CD4-positive, alpha-beta memory T cell (primary cell): Measurements from ENCODE around the gene TTC5. TPM values are rescaled to one million over a fixed set of nuclear protein-coding genes. Genes with fewer than 3 reads are reported as not detected.

ENCODE experiments used
- polyA plus RNA-seq, 2 donors: library from polyadenylated mRNA; unstranded; fragments of 300-500 nt; fragmentation: Illumina TruSeq; gene quantifications; one replicate each; pipeline ENCODE4 v1.2.3, GENCODE V29; 2021
- total RNA-seq, 2 experiments: library from RNA; stranded (reverse); gene quantifications; one replicate each; pipeline ENCODE4 v1.2.3, GENCODE V29; 2021

Gene TTC5
- total and polyA plus RNA-seq, 4 experiments from 2014 or later, result 23.8 to 26.1 (median 26.0) TPM

Other genes with a start within 250 kb of the TTC5 start
- gene OR4L1, start 245.9 kb downstream of the TTC5 start, total RNA-seq, result not detected
- not detected for gene OR4L1, start 245.9 kb downstream of the TTC5 start, polyA plus RNA-seq
- gene OR4K17, start 195.2 kb downstream of the TTC5 start, total RNA-seq, result not detected
- gene OR4K17, start 195.2 kb downstream of the TTC5 start, polyA plus RNA-seq, result not detected
- gene OR4N5, start 167.1 kb downstream of the TTC5 start, total RNA-seq, result not detected
- not detected for gene OR4N5, start 167.1 kb downstream of the TTC5 start, polyA plus RNA-seq
- not detected for gene OR11G2, start 115.1 kb downstream of the TTC5 start, total RNA-seq
- gene OR11G2, start 115.1 kb downstream of the TTC5 start, polyA plus RNA-seq, result not detected
- gene OR11H6, start 82.2 kb downstream of the TTC5 start, total RNA-seq, result not detected
- gene OR11H6, start 82.2 kb downstream of the TTC5 start, polyA plus RNA-seq, result not detected
- not detected for gene OR11H7, start 77.0 kb downstream of the TTC5 start, total RNA-seq
- not detected for gene OR11H7, start 77.0 kb downstream of the TTC5 start, polyA plus RNA-seq
- not detected for gene OR11H4, start 66.7 kb downstream of the TTC5 start, total RNA-seq
- gene OR11H4, start 66.7 kb downstream of the TTC5 start, polyA plus RNA-seq, result not detected
- gene CCNB1IP1, start 27.3 kb upstream of the TTC5 start, total RNA-seq, result 10 to 100 TPM; 21.2 to 24.3 TPM
- gene CCNB1IP1, start 27.3 kb upstream of the TTC5 start, polyA plus RNA-seq, result 10 to 100 TPM; 10.6 to 11.5 TPM
- gene PARP2, start 37.7 kb upstream of the TTC5 start, total RNA-seq, result 10 to 100 TPM; 20.3 to 25.0 TPM
- gene PARP2, start 37.7 kb upstream of the TTC5 start, polyA plus RNA-seq, result 10 to 100 TPM; 13.1 to 13.6 TPM
- gene TEP1, start 107.5 kb upstream of the TTC5 start, total RNA-seq, result 10 to 100 TPM; 66.7 to 67.3 TPM
- 1 to 10 TPM in 1 of 2 donors, not detected in 1; 6.8 TPM for gene TEP1, start 107.5 kb upstream of the TTC5 start, polyA plus RNA-seq
- gene KLHL33, start 130.2 kb upstream of the TTC5 start, total RNA-seq, result under 1 TPM; 0.14 to 0.15 TPM
- gene KLHL33, start 130.2 kb upstream of the TTC5 start, polyA plus RNA-seq, result not detected
- 10 to 100 TPM; 72.3 to 75.9 TPM for gene OSGEP, start 148.9 kb upstream of the TTC5 start, total RNA-seq
- gene OSGEP, start 148.9 kb upstream of the TTC5 start, polyA plus RNA-seq, result 10 to 100 TPM; 39.3 to 41.8 TPM
- 100 to 1,000 TPM; 102 to 105 TPM for gene APEX1, start 149.3 kb upstream of the TTC5 start, total RNA-seq
- 100 to 1,000 TPM; 138 to 144 TPM for gene APEX1, start 149.3 kb upstream of the TTC5 start, polyA plus RNA-seq
- gene PIP4P1, start 155.5 kb upstream of the TTC5 start, total RNA-seq, result 10 to 100 TPM; 77.8 to 78.1 TPM
- gene PIP4P1, start 155.5 kb upstream of the TTC5 start, polyA plus RNA-seq, result 10 to 100 TPM; 32.4 to 44.3 TPM
- 100 to 1,000 TPM; 106 to 108 TPM for gene PNP, start 163.5 kb upstream of the TTC5 start, total RNA-seq
- 100 to 1,000 TPM in 1 of 2 donors, 10 to 100 TPM in 1; 53.8 to 101 TPM for gene PNP, start 163.5 kb upstream of the TTC5 start, polyA plus RNA-seq
- 1 to 10 TPM; 1.2 to 1.4 TPM for gene RNASE10, start 199.6 kb upstream of the TTC5 start, total RNA-seq
- gene RNASE10, start 199.6 kb upstream of the TTC5 start, polyA plus RNA-seq, result not detected